ENCODE measurements around the gene CFL2.
"Not testable (repeated sequence)": the region's sequence is repeated elsewhere in the genome, so short reads cannot be mapped to it uniquely, and the experiment has no call there.

The CFL2 gene

GRCh38 chr14:34714320-34715126, at the start of gene CFL2:
Gene CFL2, minus strand, starts transcription at chr14:34714593. Its CDS starts 53 bp downstream, at chr14:34714540.
- DNase-seq = peak; percentile 73

DNA sequence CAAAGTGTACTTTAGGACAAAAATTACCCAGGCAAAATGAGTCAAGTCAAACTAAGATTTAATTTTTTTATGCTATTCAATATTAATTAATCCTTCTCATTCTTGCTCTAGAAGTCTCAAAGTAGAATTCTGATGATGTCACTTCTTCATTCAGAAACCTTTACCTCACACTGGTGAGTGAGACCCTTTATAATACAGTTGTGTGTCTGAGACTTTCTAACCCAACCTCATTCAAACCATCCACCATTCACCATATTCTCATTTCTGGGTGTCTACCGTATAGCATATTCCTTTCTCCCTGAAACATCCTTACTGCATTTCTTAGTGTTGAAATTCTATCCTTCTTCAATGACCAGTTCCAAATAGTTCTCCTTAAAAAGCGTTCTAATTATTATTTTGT, 40.8 kb upstream of the CFL2 start:
- DNase-seq = no peak

DNA sequence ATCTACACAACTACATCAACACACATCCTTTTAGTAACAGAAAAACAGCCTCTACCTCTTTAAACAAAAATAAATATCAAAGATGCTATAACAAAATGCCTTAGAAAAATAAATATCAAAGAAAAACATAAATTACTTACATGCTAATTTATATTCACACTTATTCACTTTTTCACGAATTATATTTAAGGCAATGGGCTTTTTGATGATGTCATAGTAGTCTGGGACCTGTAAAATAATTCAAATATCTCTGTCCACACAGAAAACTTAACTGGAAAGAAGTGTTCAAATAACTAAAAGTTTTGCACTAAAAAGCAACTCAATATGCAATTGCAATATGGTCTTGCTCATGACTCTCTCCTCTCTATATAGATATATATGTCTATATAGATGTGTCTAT, 40.3 kb upstream of the CFL2 start:
- no peak for DNase-seq

GRCh38 chr14:34750670-34751069, 36.3 kb upstream of the CFL2 start:
- no peak for DNase-seq

- DNase-seq = no peak
These were observed 35.8 kb upstream of the CFL2 start for GRCh38 chr14:34750233-34750632.

DNA sequence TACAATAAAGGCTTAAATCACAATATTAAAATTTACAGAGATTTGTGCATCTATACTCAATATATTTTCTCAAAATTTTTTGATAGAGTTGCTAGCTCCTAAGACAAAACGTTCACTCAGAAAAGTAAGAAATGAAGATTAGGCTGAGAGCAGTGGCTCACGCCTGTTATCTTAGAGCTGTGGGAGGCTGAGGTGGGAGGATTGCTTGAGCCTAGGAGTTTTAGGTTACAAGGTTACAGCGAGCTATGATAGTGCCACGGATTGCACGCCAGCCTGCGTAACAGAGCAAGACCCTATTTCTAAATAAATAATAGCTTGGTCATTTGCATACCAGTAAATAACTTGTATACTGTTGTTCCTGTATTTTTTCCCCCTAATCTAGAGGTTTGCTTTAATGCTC, 35.0 kb upstream of the CFL2 start:
- no peak for DNase-seq

GRCh38 chr14:34742270-34743115, 28.1 kb upstream of the CFL2 start:
- no peak for DNase-seq

- DNase-seq = no peak
These were observed 27.4 kb upstream of the CFL2 start for GRCh38 chr14:34741840-34742239.

- not testable (repeated sequence) for DNase-seq
These were observed 25.7 kb upstream of the CFL2 start for GRCh38 chr14:34740139-34740538.

- DNase-seq = not testable (repeated sequence)
These were observed 22.7 kb upstream of the CFL2 start for GRCh38 chr14:34737079-34737478.

GRCh38 chr14:34733245-34733644, 18.9 kb upstream of the CFL2 start:
- DNase-seq = no peak

GRCh38 chr14:34732802-34733201, 18.4 kb upstream of the CFL2 start:
- DNase-seq = no peak

DNA sequence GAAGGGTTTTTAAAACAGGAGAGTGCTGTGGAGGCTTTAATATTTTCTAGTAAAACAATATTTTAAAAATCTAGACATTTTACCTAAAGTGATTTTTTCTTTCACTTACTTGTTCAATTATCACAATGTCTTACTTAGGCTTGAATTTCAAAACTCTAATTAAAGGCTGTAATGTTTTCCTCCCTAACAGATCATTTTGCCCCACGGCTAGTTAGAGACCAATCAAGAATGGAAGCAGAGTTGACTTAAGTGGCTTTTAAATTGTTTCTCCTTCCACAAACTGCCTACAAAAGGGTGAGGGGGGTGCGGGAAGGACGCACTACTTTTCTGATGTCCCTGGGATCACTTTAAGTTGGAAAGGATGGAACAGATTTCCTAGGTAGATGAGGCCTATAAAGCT, 9.5 kb upstream of the CFL2 start:
- no peak for DNase-seq

DNA sequence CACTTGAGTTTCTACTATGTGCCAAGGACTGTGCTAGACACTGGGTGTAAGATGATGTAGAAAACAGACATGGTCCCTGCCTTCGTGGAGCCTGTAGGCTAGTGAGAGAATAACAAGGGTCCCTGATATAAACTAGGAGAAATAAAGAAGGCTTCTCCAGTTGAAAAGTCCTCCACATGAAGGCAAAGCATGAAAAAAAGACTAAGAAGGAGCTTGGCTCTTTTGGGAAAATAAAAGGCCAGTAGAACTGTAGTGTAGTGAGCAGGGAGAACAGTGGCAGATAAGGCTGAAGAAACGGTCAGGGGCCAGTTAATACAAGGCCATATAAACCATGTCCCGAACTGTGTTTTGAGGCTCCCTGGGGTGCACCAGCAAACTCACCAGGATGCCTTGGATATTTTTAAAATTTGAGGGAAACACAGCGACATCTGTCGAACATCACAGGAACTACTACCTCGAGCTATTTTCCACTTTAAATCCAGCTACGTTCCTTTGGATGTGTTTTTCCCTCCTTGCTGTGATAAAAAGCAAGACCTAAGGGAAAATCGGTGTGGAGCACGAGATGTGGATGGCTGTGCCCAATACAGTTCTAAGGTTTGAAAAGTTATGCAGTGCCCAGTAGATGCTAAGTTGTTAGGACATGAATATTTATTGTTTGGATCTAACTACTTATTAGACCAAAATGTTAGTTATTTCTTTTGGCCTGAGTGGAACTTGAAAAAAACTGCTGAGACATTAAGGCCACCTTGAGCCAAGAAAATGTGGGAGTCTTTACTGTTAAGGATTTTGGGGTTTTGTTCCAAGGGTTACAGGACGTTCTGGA, 8.5 kb upstream of the CFL2 start:
- DNase-seq = peak; percentile 69

DNA sequence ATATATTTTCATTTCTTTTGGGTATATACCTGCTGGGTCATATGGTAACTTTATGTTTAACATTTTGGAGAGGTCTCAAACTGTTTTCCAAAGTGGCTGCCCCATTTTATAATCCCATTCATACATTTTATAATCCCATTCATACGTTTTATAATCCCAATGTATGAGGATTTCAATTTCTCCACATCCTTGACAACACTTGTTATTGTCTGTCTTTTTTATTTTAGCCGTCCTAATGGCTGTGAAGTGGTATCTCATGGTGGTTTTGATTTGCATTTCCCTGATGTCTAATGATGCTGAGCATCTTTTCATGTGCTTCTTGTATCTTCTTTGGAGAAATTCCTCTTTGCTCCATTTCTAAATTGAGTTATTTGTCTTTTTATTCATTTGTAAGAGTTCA, 6.7 kb upstream of the CFL2 start:
- no peak for DNase-seq

- no peak for DNase-seq
These were observed 4.4 kb upstream of the CFL2 start for GRCh38 chr14:34718750-34719304.

DNA sequence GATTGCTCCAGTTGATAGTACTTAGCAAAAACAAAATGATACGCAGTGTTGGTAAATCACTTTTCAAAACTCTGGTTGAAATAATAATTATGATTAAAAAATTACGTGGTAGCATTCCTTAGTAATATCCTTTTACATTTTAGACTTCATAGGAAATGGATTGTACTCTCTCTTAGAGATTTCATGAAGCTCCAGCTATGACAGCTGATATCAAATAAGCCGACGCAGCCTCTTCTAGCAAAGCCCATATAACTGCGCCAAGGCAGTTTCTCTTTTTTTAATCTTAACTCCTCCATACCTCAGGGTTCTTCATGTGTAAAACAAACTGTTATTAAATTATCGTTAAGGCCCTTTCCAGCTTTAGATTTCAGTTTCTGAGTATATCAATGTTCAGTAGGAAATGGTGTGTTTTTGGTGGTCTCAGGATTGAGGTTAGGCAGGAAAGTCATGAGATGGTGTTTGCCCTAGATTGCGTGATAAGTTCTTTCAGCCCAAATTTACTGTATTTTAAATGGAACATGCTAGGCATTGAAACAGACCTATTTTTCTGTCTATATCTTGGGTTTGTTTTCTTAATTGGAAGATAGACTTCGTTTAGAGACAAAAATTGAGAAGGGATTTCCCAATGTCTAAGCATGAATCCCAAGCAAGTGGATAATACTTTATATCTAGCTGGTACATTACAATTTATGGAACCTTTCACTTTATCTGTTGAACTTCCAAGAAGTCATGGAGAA, 902 bp upstream of the CFL2 start:
- no peak for DNase-seq

- no peak for DNase-seq
These were observed 593 bp downstream of the CFL2 start for GRCh38 chr14:34713681-34714319.

DNA sequence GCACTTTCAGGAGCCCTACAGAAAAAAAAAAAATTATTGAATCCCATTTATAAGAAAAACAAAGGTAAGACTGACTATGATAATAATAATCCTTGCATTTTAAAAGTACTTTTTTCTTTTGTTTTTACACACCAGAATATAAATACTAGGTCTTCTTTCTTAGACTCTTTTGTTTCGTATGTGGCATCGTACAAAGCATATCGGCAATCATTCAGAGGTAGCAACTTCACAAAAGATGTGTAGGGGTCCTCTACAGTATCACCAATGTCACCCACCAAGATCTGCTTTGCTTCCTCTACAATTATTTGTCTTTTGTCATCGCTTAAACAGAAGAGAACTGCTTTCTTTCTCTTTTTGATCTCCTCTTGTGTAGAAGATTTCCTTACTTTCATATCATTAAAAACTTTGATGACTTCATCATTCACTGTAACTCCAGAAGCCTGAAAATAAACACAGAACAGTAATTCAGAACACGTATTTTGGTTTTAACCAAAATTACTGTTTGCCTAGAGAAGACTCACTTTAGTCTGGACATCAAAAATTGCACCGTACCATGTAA, 1.2 kb downstream of the CFL2 start:
- no peak for DNase-seq

DNA sequence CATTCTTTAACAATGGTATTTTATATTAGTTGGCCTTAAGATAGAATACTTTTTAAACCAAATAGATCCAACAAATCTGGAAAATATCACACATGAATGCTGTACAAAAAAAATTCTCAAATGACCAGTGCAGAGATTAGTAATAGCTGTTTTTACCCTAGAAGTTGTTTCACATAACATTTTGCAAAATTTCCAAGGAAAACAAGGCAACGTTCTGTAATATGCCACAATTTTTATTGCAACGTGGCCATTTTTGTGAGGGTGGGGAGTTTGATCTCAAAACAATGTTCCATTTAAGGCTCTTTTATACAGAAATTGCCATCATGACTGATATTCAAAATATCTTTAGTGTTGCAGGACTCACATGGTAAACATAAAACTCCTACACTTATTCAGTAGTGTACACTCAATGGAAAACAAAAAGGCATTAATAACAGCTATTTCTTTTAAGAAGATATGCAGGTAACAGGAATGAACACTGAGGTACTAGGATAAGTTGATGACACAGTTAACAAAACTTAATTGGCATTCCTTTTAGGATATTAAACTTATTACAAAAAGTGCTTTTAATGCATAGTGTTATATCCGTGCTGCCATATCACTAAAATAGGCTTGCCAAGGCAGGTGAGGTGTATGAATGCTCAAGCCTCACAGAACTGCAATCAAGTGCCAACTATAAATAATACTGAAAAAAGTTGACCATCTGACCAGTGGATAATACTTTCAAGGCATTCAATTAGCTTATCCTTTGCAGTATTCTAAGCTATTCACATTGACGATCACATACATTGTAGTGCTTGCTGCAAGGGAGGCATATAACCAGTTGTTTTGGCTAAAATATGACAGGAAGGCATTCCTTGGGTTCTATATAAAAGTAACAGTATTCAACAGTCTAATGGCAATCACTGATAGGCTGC, 2.3 kb downstream of the CFL2 start:
- DNase-seq = no peak
